Mesothelial cell of epicardium (in vitro differentiated cells): ENCODE measurements around the gene COX17. TPM values are rescaled to one million over a fixed set of nuclear protein-coding genes. Genes with fewer than 3 reads are reported as not detected.

ENCODE experiments used
- DNase-seq, 2 experiments: peaks; one replicate each; pipeline ENCODE4 v3.0.0; 2021; ENCODE audit warnings: low spot score in 2 of 2; ENCODE audit not compliant: unreplicated experiment in 2 of 2
- H3K27ac Mint-ChIP-seq: 2 replicates; pipeline ENCODE4 v1.8.0; 2021; ENCODE audit warnings: mixed read lengths
- H3K27me3 Mint-ChIP-seq: 2 replicates; pipeline ENCODE4 v1.8.0; 2021; ENCODE audit warnings: low read depth, mixed read lengths
- H3K36me3 Mint-ChIP-seq: 2 replicates; pipeline ENCODE4 v1.8.0; 2021; ENCODE audit warnings: mixed read lengths
- H3K4me1 Mint-ChIP-seq: 2 replicates; pipeline ENCODE4 v1.8.0; 2021; ENCODE audit warnings: mixed read lengths
- H3K4me3 Mint-ChIP-seq: 2 replicates; pipeline ENCODE4 v1.8.0; 2021; ENCODE audit warnings: mild to moderate bottlenecking, moderate library complexity, mixed read lengths
- H3K9me3 Mint-ChIP-seq: 2 replicates; pipeline ENCODE4 v1.8.0; 2021; ENCODE audit warnings: mixed read lengths
- CTCF ChIP-seq: fragments of 200-600 bp; sonication (generic); IDR thresholded peaks from one replicate; pipeline ENCODE4 v1.5.0; 2021; ENCODE audit warnings: antibody characterized with exemption; ENCODE audit not compliant: unreplicated experiment
- total RNA-seq: library from RNA; stranded (reverse); gene quantifications from 3 replicates; pipeline ENCODE4 v1.2.1, GENCODE V29; 2021

The COX17 gene
- 16.0 to 18.1 TPM (median 17.3 TPM) in 3 replicates for total RNA-seq

GRCh38 chr3:119676771-119677640 is at the start of gene COX17:
TSS of gene COX17 (minus strand) at chr3:119677406. CDS start at chr3:119677310, 96 bp downstream.
- Mint-ChIP-seq H3K4me1 (peaks cover 28% of the 10 kb centered on the region), H3K36me3 (peaks cover 13% of the 10 kb centered on the region), H3K4me3 (peak within 1 kb of the TSS; percentile 79), H3K27ac (peak within 1 kb of the TSS; percentile 91), H3K27me3 (no peaks in the 10 kb centered on the region), H3K9me3 (no peaks in the 10 kb centered on the region)
- no peak for TF ChIP-seq CTCF
- peak; percentile 85 to 94 for DNase-seq

- H3K9me3 Mint-ChIP-seq = no peaks in the 10 kb centered on the region
- no peak for TF ChIP-seq CTCF
- H3K27me3 Mint-ChIP-seq = no peaks in the 10 kb centered on the region
- no peaks in the 10 kb centered on the region for H3K36me3 Mint-ChIP-seq
- no peak for DNase-seq
- no peak overlapping the region for H3K27ac Mint-ChIP-seq
- no peaks in the 10 kb centered on the region for H3K4me1 Mint-ChIP-seq
- no peak overlapping the region for H3K4me3 Mint-ChIP-seq
Observed at GRCh38 chr3:119726909-119727308, 49.7 kb upstream of the COX17 start.

GRCh38 chr3:119723022-119723421 is 45.8 kb upstream of the COX17 start:
- Mint-ChIP-seq H3K4me1 (no peaks in the 10 kb centered on the region), H3K27me3 (no peaks in the 10 kb centered on the region), H3K4me3 (no peak overlapping the region), H3K9me3 (no peaks in the 10 kb centered on the region), H3K36me3 (peaks cover 1% of the 10 kb centered on the region), H3K27ac (no peak overlapping the region)
- no peak for TF ChIP-seq CTCF
- DNase-seq = no peak

- H3K27ac Mint-ChIP-seq = no peak overlapping the region
- no peaks in the 10 kb centered on the region for H3K27me3 Mint-ChIP-seq
- H3K36me3 Mint-ChIP-seq = peaks cover 5% of the 10 kb centered on the region
- no peaks in the 10 kb centered on the region for H3K9me3 Mint-ChIP-seq
- no peak for DNase-seq
- no peak overlapping the region for H3K4me3 Mint-ChIP-seq
- no peak for TF ChIP-seq CTCF
- H3K4me1 Mint-ChIP-seq = no peaks in the 10 kb centered on the region
Observed at GRCh38 chr3:119717520-119717919, 40.3 kb upstream of the COX17 start.

- DNase-seq = no peak
- peaks cover 5% of the 10 kb centered on the region for H3K36me3 Mint-ChIP-seq
- no peaks in the 10 kb centered on the region for H3K27me3 Mint-ChIP-seq
- H3K27ac Mint-ChIP-seq = no peak overlapping the region
- no peak for TF ChIP-seq CTCF
- H3K9me3 Mint-ChIP-seq = no peaks in the 10 kb centered on the region
- H3K4me1 Mint-ChIP-seq = no peaks in the 10 kb centered on the region
- no peak overlapping the region for H3K4me3 Mint-ChIP-seq
Observed at GRCh38 chr3:119716998-119717397, 39.8 kb upstream of the COX17 start.
